NK-92 treated with Interleukin-12 subunit alpha and Interleukin-12 subunit beta, amount 100 ng/mL, for 24 hours (cell line): ENCODE data around the gene KLRG1.

ENCODE experiments used
- DNase-seq: peaks from one replicate; lab custom pipeline; 2025; lab: John Stamatoyannopoulos, UW

KLRG1 gene

GRCh38 chr12:8987163-8987562, 2.2 kb upstream of the KLRG1 start:
- no peak for DNase-seq

GRCh38 chr12:8987685-8988084, 1.7 kb upstream of the KLRG1 start:
- DNase-seq, result no peak

- DNase-seq, result no peak
Measured at GRCh38 chr12:8991371-8992345, 2.3 kb downstream of the KLRG1 start.

GRCh38 chr12:8993827-8994226, 4.5 kb downstream of the KLRG1 start:
- DNase-seq, result no peak

- DNase-seq, result no peak
Measured at GRCh38 chr12:8995021-8995775, 5.9 kb downstream of the KLRG1 start.

- no peak for DNase-seq
Measured at GRCh38 chr12:8996682-8997405, 7.5 kb downstream of the KLRG1 start.

- no peak for DNase-seq
Measured at GRCh38 chr12:9001233-9001632, 11.9 kb downstream of the KLRG1 start.

- DNase-seq, result no peak
Measured at GRCh38 chr12:9002335-9002734, 13.0 kb downstream of the KLRG1 start.

GRCh38 chr12:9022592-9022991, 33.2 kb downstream of the KLRG1 start:
- no peak for DNase-seq

- DNase-seq, result no peak
Measured at GRCh38 chr12:9024512-9024911, 35.2 kb downstream of the KLRG1 start.

- no peak for DNase-seq
Measured at GRCh38 chr12:9027161-9028059, 38.1 kb downstream of the KLRG1 start.

- DNase-seq, result no peak
Measured at GRCh38 chr12:9030776-9031175, 41.4 kb downstream of the KLRG1 start.

- DNase-seq, result no peak
Measured at GRCh38 chr12:9032202-9032964, 43.0 kb downstream of the KLRG1 start.

GRCh38 chr12:9033265-9033887, 44.0 kb downstream of the KLRG1 start:
- no peak for DNase-seq

- no peak for DNase-seq
Measured at GRCh38 chr12:9034095-9034494, 44.7 kb downstream of the KLRG1 start.

- no peak for DNase-seq
Measured at GRCh38 chr12:9036227-9036626, 46.9 kb downstream of the KLRG1 start.

GRCh38 chr12:9037431-9037830, 48.1 kb downstream of the KLRG1 start:
- DNase-seq, result no peak

- no peak for DNase-seq
Measured at GRCh38 chr12:9039397-9039977, 50.1 kb downstream of the KLRG1 start.

GRCh38 chr12:9040484-9041186, 51.3 kb downstream of the KLRG1 start:
- DNase-seq, result no peak
